Cardiac fibroblast (primary cell): ENCODE measurements around the gene HOXA6.

ENCODE experiments used
- DNase-seq, 2 donors: peaks; one replicate each; pipeline versions ENCODE4 v3.0.0 to v3.0.0-alpha.2; 2010; ENCODE audit warnings: low read depth in 2 of 2
- H3K4me3 ChIP-seq, 2 donors: replicated peaks in 1 of 2; 1 replicate in 1 of 2; 2 replicates in 1 of 2; pipeline ENCODE4 v1.5.1; 2011; ENCODE audit warnings: low read depth in 2 of 2, low read length in 2 of 2, mild to moderate bottlenecking in 2 of 2, moderate library complexity in 1 of 2
- CTCF ChIP-seq: IDR thresholded peaks from one replicate; pipeline ENCODE4 v1.5.1; 2011; ENCODE audit warnings: low read depth, mild to moderate bottlenecking, low read length, inconsistent platforms

The HOXA6 gene

GRCh38 chr7:27187475-27188385 is 40.2 kb upstream of the HOXA6 start:
- no peak overlapping the region for H3K4me3 ChIP-seq
- no peak for TF ChIP-seq CTCF
- no peak for DNase-seq

GRCh38 chr7:27186668-27187474 is 39.3 kb upstream of the HOXA6 start:
- TF ChIP-seq CTCF = no peak
- no peak overlapping the region for H3K4me3 ChIP-seq
- DNase-seq = no peak

GRCh38 chr7:27185854-27186667 is 38.5 kb upstream of the HOXA6 start:
- TF ChIP-seq CTCF = no peak
- no peak overlapping the region for H3K4me3 ChIP-seq
- no peak for DNase-seq

GRCh38 chr7:27185013-27185853 is 37.7 kb upstream of the HOXA6 start, which contains the start of gene HOXA11:
Gene HOXA11 (minus strand): TSS chr7:27185232. CDS start chr7:27185144, 88 bp downstream.
- peak; percentile 21 to 49 for DNase-seq
- no peak for TF ChIP-seq CTCF
- peak within 1 kb of the TSS; percentile 29 to 38 for H3K4me3 ChIP-seq

GRCh38 chr7:27184337-27185012 is 36.9 kb upstream of the HOXA6 start:
- peak; percentile 19 to 26 for DNase-seq
- H3K4me3 ChIP-seq = peak overlapping the region; percentile 29 to 38
- no peak for TF ChIP-seq CTCF
